Endothelial cell (in vitro differentiated cells): ENCODE measurements around the gene FRAT2. TPM values are rescaled to one million over a fixed set of nuclear protein-coding genes. Genes with fewer than 3 reads are reported as not detected.

ENCODE experiments used
- DNase-seq: peaks from one replicate; pipeline ENCODE4 v3.0.0; 2021; ENCODE audit warnings: low spot score
- H3K27ac Mint-ChIP-seq: one replicate; pipeline ENCODE4 v1.8.0; 2021; ENCODE audit warnings: mixed read lengths, inconsistent platforms; ENCODE audit not compliant: unreplicated experiment
- H3K27me3 Mint-ChIP-seq: one replicate; pipeline ENCODE4 v1.8.0; 2021; ENCODE audit warnings: mild to moderate bottlenecking, moderate library complexity, mixed read lengths, inconsistent platforms; ENCODE audit not compliant: unreplicated experiment
- H3K36me3 Mint-ChIP-seq: one replicate; pipeline ENCODE4 v1.8.0; 2021; ENCODE audit warnings: mild to moderate bottlenecking, low read depth, mixed read lengths, inconsistent platforms; ENCODE audit not compliant: unreplicated experiment
- H3K4me1 Mint-ChIP-seq: one replicate; pipeline ENCODE4 v1.8.0; 2021; ENCODE audit warnings: mild to moderate bottlenecking, mixed read lengths, inconsistent platforms; ENCODE audit not compliant: unreplicated experiment
- H3K4me3 Mint-ChIP-seq: one replicate; pipeline ENCODE4 v1.8.0; 2021; ENCODE audit warnings: mild to moderate bottlenecking, mixed read lengths, inconsistent platforms; ENCODE audit not compliant: unreplicated experiment
- H3K9me3 Mint-ChIP-seq: one replicate; pipeline ENCODE4 v1.8.0; 2021; ENCODE audit warnings: mixed read lengths, inconsistent platforms; ENCODE audit not compliant: unreplicated experiment
- CTCF ChIP-seq: fragments of 200-600 bp; sonication (generic); IDR thresholded peaks from one replicate; pipeline ENCODE4 v1.5.0; 2021; ENCODE audit warnings: antibody characterized with exemption; ENCODE audit not compliant: unreplicated experiment
- total RNA-seq: library from RNA; stranded (reverse); fragmentation: NEBNext Ultra II Directional; extraction: Animal tissue kit (Norgen Biotek cat#: 25700); gene quantifications from one replicate; pipeline ENCODE4 v1.2.1, GENCODE V29; 2021; ENCODE audit not compliant: unreplicated experiment

Gene FRAT2
- total RNA-seq, 1 donor from 2014 or later, result 25.6 TPM

- H3K27me3 Mint-ChIP-seq, result no peaks in the 10 kb centered on the region
- no peak for DNase-seq
- no peaks in the 10 kb centered on the region for H3K9me3 Mint-ChIP-seq
- no peak overlapping the region for H3K27ac Mint-ChIP-seq
- TF ChIP-seq CTCF, result no peak
- H3K36me3 Mint-ChIP-seq, result peaks cover 3% of the 10 kb centered on the region
- peaks cover 3% of the 10 kb centered on the region for H3K4me1 Mint-ChIP-seq
- H3K4me3 Mint-ChIP-seq, result no peak overlapping the region
These were observed 44.7 kb upstream of the FRAT2 start for GRCh38 chr10:97378933-97379921.

- Mint-ChIP-seq H3K9me3 (no peaks in the 10 kb centered on the region), H3K27ac (peak overlapping the region; percentile 57), H3K27me3 (peaks cover 6% of the 10 kb centered on the region), H3K4me1 (peaks cover 3% of the 10 kb centered on the region), H3K36me3 (peaks cover 14% of the 10 kb centered on the region), H3K4me3 (no peak overlapping the region)
- no peak for DNase-seq
- no peak for TF ChIP-seq CTCF
These were observed 41.9 kb upstream of the FRAT2 start for GRCh38 chr10:97376413-97376812.

- no peak overlapping the region for H3K27ac Mint-ChIP-seq
- no peak for TF ChIP-seq CTCF
- no peak for DNase-seq
- peaks cover 21% of the 10 kb centered on the region for H3K36me3 Mint-ChIP-seq
- H3K9me3 Mint-ChIP-seq, result no peaks in the 10 kb centered on the region
- peaks cover 3% of the 10 kb centered on the region for H3K4me1 Mint-ChIP-seq
- no peak overlapping the region for H3K4me3 Mint-ChIP-seq
- peaks cover 7% of the 10 kb centered on the region for H3K27me3 Mint-ChIP-seq
These were observed 38.9 kb upstream of the FRAT2 start for GRCh38 chr10:97373456-97373855.

GRCh38 chr10:97372233-97372875, 37.8 kb upstream of the FRAT2 start:
- no peak for TF ChIP-seq CTCF
- Mint-ChIP-seq H3K36me3 (peaks cover 21% of the 10 kb centered on the region), H3K27ac (no peak overlapping the region), H3K4me3 (no peak overlapping the region), H3K9me3 (no peaks in the 10 kb centered on the region), H3K27me3 (peaks cover 10% of the 10 kb centered on the region), H3K4me1 (peaks cover 3% of the 10 kb centered on the region)
- no peak for DNase-seq

GRCh38 chr10:97371696-97372095, 37.2 kb upstream of the FRAT2 start:
- no peak for TF ChIP-seq CTCF
- Mint-ChIP-seq H3K9me3 (no peaks in the 10 kb centered on the region), H3K36me3 (peaks cover 21% of the 10 kb centered on the region), H3K4me3 (no peak overlapping the region), H3K27me3 (peaks cover 13% of the 10 kb centered on the region), H3K27ac (no peak overlapping the region), H3K4me1 (peaks cover 3% of the 10 kb centered on the region)
- DNase-seq, result no peak
